ENCODE measurements around the gene STARD7.
"Not testable (repeated sequence)": the region's sequence is repeated elsewhere in the genome, so short reads cannot be mapped to it uniquely, and the experiment has no call there.

Gene STARD7

DNA sequence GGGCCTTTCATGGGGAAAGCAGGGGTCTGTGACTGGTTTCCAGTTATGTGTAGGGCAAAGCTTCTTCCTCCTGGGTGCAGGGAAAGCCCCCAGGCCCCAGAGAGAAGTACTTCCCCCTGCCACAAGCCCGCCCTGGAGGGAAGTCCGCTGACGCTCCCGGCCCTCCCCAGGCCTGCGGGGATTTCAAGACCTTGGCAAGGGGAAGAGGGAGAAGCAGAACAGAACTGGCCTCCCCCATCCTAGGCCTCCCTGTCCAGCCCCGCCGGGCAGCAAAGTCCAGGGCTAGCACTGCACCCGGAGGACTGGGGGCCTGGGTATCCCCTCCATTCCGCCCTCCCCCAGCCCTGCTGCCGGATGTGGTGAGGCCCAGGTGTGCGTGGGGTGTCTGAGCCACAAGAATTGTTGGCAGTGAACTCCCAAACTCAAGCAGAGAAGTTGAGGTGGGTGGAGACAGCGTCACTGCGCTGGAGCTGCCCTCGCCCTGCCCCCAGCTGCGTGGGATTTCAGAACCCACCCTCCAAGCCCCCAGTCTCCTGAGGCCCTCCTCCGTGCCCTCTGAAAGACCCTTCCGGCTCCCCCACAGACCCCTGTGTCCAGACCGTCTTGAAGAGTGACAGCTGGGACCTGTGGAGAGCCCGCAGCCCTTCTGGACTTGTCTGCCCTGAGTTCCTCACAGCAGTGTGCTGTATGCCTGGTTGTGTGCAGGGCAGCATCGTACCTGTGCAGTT, 62.3 kb downstream of the STARD7 start:
- DNase-seq: peak; percentile 92

DNA sequence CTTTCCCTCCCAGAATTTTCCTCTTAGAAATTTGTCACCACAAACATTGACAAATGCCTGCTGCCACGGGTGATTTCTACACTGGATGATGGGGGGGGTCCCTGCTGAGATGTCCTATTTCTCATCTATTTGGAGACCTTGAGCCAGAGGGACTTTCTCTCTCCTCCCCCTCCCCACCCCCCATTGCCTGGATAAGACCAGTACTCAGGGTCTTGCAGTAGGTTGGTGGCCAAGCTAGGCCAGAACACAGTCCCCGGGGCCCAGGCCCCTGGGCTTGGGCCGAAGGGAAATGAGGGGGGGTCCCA, 62.8 kb downstream of the STARD7 start:
- DNase-seq: no peak

DNA sequence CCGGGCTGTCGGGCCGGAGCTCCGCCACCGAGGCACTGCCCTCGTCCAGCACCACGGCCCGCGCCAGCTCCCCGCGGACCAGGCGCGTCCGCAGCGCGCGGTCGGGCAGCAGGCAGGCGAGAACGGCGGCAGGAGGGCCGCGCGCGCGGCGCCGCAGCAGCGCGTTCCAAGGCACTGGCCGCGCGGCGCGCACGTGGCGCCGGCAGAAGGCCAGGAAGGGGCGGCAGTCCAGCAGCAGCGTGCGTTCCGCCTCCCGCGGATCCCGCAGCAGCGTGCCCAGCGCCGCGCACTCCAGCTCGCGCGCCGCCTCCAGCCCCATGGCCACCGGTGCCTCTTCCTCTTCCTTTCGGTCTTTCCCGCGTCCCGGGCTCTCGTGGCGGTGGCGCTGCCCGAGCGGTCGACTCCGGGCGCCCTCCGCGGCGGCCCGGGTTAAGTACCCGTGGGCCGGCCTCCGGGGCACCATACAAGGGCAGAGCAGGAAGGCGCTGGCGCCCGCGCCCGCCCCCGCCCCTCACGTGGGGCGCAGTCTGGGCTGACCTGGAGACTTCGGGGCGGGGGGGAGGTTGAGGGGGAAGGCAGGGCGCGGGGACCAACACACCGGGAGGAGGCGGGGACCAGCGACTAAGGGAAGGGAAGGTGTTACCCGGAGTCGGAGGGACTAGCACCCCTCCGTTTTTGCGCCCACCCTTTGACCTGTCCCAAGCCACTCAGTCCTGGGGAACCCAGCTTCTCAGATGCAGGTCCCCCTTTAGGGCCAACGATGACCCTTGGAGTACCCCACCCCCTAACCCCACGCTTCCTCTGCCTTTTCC, 63.4 kb downstream of the STARD7 start, which contains the start of gene DUSP2:
Gene DUSP2 (minus strand): TSS at position 405 of the 812 bp plus-strand sequence. CDS start 86 bp downstream, at position 319.
- peak; percentile 93 for DNase-seq

DNA sequence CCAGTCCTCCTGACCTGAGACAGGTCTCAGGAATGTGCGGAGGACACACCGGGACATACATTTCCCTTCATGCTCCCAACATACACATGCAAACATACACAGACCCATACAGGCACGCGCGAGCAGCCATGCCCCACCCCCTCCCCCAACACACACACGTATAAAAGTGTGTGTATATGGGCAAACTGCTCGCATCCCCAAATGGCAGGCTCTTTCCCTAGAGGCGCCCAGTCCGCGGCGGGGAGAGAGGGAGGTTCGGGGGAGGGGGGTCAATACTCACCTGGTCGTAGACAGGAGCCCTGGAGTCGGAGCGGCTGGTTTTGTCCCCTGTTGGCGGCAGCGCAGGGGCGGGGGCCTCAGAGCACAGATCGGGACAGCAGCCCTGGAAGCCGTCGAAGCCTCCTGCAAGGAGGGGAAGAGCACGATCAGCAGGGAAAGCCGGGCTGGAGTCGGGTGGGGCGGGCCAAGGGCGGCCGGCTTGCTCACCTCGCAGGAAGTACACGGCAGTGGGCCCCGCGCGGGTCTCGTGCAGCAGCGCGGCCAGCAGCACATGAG, 64.1 kb downstream of the STARD7 start:
- DNase-seq: peak; percentile 49

DNA sequence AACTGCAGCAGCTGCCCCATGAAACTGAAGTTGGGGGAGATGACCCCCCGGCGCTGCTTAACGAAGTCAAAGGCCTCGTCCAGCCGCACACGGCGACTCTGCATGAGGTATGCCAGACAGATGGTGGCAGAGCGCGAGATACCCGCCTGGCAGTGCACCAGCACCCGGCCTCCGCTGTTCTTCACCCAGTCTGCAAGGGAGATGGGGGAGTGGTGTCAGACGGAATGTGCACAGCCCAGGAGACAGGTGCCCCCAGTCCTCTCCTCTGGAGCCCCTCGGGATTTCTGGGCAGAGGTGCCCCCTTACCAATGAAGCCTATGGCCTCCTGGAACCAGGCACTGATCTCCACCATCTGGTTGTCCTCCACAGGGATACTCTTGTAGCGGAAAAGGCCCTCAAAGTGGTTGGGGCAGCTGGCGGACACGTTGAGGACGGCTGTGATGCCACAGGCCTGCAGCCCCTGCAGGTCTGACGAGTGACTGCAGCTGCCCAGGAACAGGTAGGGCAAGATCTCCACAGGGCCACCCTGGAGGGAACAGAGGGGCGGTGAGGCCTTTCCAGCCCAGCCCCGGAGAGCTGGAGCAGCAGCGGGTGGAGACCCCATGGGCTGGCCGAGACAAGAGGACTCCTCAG, 64.7 kb downstream of the STARD7 start:
- peak; percentile 24 for DNase-seq

DNA sequence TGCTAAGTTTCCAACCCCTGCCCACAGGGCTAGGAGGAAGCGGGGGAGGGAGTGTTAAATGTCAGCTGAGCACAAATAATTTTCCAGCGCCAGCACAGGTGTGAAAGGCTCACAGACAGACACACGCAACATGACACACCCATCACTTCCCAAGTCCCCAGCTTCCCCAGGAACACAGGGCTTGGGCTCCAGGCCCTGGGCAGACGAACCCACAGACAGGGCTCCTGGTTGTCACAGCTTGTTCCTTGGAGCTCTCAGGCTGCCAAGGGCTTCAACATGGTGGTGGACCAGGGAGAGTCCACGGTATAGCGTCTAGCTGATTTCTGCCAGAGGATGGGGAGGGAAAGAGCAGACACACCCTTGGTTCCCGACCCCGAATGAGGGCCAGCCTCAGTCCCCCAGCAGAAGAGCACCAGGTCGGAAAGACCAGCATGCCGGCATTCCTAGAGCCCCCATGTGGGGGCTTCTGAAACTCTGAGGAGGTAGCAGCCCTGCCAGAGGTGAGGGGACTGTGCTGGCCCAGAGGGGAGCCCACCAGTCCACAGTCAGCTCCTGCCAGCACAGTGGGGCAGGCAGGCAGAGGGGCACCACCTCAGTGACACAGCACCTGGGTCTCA, 65.3 kb downstream of the STARD7 start:
- no peak for DNase-seq

DNA sequence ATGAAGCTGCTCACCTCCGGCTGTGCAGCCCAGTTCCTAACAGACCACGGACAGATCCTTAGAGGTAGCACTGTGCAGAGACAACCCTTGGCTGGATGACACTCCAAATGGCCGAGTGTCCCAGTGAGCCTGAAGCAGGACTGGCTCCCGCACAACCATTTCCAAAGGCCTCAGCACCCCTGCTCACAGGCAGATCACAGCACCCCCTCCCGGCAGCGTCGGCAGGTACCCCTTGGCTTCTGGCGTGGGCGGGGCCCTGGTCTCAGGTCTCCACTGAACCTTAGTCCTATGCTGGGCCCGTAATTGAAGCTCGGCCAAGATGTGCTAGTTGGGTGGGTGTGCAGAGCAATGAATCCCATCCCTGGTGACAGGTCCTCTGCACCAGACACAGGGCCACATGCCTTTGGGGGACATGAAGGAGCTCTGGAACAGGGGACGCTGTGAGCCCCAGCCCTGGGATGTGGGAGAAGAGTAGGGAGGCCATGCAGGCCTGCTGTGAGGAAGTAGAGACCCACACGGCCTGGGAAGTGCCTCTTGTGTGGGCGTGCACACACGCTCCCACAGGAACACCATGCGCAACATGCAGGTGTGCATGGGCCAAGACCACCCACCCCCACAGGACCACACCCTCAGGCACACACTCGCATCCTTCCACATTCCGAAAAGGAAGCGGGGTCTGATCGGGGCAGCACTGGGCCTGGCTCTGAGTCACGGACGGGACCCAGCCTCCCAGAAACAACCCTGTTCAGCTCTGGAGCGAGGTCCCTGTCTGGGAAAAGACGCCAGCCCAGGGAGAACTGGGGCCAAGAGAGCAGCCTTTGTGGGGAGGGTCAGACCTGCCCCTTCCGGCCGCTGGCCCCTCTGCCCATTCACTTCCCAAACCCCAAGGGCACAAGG, 66.2 kb downstream of the STARD7 start:
- peak; percentile 76 for DNase-seq

DNA sequence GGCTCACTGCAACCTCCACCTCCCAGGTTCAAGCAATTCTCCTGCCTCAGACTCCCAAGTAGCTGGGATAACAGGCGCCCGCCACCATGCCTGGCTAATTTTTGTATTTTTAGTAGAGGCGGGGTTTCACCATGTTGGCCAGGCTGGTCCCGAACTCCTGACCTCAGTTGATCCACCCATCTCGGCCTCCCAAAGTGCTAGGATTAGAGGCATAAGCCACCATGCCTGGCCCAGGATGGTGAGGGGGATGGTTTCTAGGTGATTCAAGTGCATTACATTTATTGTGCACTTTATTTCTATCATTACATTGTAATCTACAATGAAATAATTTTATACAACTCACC, 67.0 kb downstream of the STARD7 start:
- DNase-seq: not testable (repeated sequence)

DNA sequence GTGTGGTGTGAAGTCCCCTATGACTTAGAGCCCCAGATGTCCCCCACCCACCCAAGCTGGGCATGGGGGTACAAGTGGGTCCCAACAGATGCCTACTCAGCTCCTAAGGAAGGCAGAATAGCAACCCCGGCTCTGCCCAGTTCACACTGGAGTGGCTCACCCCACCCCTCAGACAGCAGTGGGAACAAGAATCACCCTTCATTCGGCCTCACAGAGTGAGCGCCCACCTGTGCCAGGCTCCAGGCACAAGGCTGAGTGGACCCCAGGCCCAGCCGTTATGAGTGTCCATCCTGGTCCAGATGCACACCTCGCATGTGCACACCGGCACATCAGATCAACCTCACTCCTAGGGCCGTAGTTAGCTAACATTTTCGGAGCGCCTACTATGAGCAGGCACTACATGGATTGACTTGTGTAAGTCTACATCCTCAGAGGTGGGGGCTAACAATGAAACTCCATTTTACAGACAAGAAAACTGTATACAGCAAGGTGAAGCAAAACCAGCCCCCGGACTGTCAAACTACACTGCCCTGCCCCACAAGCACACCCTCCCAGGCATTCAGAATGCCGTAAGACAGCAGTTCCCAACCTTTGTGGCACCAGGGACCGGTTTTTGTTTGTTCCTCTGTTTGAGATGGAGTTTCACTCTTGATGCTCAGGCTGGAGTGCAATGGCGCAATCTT, 67.5 kb downstream of the STARD7 start:
- DNase-seq: no peak

DNA sequence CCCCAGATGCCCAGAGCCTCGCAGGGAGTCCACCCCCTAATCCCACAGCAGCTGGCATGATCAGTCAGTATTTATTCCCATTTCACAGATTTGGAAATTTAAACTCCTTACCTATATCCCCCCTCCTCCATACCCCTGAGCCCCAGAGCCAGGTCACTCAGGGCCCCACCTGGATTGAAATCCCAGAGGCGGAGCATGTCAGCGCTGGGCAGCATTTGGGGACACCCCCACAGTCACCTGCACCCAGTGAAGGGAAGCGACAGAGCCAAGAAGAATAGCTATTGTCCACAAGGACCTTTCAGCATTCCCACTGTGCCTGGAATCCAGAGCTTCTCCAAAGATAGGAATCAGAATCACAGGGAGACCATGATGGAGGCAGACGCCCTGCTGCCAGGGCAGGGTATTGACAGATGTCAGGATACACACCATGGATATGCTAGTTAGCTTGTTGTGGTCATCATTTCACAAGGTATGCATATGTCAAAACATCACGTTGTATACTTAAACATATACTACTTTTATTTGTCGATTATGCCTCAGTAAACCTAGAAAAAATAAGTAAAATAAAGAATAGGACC, 69.4 kb downstream of the STARD7 start:
- DNase-seq: no peak

DNA sequence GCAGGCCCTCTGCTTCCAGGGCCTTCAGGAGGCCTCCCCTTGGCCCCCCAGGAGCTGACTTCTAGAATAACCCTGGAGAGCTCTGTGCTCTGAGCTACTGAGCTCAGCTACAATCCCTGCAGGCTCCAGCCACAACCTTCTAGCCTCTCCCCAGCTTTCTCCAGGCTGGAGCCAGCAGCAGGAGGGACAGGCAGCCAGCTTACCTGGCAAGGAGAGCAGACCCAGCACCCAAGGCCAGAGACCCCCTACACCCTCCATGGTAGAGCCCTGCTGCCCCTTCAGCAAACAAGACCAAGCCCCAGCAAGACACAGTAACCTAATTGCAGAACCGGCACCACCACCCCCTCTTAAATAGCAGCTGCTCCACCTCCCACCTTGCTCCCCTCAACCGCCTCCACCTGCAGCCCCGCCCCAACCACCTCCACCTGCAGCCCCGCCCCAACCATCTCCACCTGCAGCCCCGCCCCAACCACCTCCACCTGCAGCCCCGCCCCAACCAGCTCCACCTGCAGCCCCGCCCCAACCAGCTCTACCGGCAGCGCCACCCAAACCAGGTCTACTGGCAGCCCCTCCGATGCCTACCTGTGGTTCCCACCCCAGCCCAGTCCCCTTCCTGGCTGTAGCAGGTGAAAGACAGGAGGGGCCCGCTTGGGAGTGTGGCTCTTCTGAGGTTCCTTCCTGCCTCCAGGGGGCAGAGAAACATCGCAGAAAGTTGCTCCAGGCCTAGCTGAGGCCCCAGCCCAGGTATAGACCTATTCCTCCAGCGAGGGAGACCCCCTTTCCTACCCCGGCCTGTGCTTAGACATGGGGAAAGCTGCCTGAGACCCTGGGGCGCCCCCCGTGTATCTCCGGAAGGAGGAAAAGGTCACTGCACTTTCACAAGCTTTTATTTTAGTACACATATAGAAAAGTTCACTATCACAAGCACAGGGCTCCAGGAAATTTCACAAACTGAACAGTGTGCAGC, 70.2 kb downstream of the STARD7 start, which contains the start of gene ASTL:
Gene ASTL (minus strand): TSS at position 324 of the 967 bp plus-strand sequence. CDS start 66 bp downstream, at position 258.
- DNase-seq: peak; percentile 47

DNA sequence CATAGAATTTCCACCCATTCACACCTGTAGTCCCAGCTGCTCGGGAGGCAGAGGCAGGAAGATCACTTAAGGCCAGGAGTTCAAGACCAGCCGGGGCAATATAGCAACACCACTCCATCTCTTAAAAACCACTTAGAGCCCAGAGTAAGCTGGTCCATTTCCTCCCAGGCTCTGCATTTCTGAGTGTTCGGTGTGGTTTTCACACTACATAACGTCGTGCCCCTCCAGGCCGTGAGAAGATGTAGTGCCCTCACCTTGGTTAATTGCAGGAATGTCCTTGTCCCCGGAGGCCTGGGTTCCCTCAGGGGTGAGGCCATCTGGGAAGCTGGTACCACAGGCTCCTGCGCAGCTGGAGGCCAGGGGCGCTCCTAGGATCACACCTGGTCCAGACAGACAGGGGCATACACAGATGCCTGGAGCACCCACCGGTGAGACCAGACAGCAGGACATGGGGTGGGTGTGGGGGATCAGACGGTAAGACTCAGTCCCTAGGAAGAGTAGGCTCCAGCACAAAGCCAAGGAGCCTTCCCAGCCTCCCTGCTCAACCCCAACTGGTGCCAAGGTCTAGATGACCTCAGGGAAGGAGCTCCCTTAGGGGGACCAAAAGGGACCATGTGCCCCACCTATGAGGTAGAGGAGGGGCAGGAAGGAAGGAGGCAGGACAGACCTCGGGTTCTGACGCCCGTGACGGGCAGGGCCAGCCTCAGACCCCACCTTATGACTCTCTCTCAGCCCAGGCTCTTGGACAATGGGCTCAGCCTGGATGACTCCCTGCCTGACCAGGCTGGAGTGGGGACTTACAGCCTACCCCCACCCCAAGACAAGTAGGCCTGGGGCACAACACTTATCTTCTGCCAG, 71.1 kb downstream of the STARD7 start:
- DNase-seq: no peak

DNA sequence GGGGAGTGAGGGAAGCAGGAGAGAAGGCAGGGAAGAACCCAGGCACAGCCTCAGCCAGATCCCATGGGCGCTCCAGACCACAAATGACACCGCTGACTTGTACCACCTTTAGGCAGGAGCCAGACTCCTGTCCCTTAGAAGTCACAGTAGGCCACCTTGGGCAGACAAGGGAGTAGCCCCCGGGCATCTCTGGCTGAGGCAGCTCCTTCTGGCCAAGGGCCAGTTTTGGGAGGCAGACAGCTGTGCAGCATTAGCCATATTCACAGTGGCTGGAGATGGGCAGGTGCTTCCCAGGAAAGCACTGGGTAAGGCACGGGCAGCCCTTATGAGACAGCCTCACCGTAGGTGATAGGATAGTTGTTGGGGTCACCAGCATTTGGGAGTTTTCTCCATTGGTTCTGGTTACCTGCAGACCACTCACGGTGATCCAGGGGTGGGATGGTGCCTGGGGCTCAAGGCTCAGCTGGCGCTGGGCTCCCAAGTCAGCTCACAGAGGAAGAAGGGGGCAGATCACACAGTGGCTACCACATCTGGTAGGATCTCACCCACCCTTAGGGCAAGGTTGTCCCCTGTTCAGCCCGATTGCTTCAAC, 72.4 kb downstream of the STARD7 start:
- no peak for DNase-seq

DNA sequence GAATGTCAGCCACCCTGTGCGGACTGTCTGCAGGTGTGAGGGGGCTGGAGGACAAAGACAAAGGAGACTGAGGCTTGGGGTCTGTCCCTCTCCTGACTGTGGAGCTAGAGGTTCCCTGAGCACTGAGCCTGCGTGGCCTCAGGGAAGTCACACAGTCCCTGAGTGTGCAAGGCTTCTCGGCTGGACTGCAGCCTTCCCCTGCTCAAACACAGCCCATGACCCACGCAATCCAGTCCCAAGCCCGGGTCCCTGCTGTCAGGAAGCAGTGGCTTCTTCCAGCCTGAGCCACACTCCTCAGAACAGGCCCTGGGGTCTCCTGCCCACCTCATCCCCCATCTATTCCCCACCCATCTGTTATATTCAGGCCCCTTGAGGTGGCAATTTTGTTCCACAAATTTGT, 73.0 kb downstream of the STARD7 start:
- DNase-seq: no peak

DNA sequence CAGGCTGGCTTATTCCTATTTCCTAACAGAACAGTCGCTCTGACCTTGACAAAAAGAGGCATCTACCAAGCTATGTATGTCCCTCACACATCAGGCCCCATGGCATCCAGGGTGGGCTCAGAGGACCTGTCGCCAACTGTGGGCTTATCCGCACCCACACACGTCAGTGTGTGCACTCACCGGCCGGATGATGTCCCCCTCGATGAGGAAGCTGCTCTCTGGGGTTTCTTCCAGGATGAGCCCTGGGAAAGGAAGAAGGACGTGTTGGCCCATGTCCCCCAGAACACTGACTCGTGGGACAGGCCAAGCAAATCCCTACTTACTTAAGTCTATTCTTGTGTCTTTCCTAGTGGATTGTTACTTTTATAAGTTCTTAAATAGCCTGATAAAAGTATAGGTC, 73.5 kb downstream of the STARD7 start:
- DNase-seq: no peak
